Thyroid gland (tissue), 4 donors: Measurements from ENCODE around the gene TMEM154.

Source experiments
- POLR2A ChIP-seq, 2 donors: fragments of 450-650 bp; IDR thresholded peaks; one replicate each; pipeline ENCODE4 v1.6.1; 2017; ENCODE audit warnings: antibody characterized with exemption in 2 of 2, mild to moderate bottlenecking in 2 of 2, moderate library complexity in 1 of 2
- TF ChIP-seq, protein P1 (sequence below), 6 experiments: fragments of 200-600 bp in 3 of 6; fragments of 450-650 bp in 3 of 6; sonication (generic) in 3 of 6; IDR thresholded peaks; one replicate each; pipeline ENCODE4 v1.5.1; 2016 to 2019; ENCODE audit warnings: antibody characterized with exemption in 6 of 6, mild to moderate bottlenecking in 2 of 6, inconsistent platforms in 1 of 6, moderate library complexity in 1 of 6

DNA sequence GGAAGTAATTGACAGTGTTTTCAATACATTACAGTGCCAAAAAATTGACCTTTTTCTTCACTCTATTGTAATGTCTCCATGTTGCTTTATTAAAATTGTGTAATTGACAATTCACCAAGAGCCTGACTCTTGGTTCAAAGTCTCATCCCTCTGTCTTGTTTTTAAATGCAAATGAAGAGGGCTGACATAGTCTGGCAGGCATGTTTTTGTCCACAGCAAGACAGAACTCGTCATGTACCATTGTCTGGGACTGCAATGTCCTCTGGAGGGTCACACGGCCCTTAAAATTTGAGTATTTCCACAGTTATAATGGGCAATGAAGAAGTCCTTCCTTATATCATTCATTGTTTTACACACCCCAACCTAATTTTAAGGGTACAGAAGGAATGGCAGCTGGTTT is 105.9 kb downstream of the TMEM154 start:
- TF ChIP-seq, protein P1, sequence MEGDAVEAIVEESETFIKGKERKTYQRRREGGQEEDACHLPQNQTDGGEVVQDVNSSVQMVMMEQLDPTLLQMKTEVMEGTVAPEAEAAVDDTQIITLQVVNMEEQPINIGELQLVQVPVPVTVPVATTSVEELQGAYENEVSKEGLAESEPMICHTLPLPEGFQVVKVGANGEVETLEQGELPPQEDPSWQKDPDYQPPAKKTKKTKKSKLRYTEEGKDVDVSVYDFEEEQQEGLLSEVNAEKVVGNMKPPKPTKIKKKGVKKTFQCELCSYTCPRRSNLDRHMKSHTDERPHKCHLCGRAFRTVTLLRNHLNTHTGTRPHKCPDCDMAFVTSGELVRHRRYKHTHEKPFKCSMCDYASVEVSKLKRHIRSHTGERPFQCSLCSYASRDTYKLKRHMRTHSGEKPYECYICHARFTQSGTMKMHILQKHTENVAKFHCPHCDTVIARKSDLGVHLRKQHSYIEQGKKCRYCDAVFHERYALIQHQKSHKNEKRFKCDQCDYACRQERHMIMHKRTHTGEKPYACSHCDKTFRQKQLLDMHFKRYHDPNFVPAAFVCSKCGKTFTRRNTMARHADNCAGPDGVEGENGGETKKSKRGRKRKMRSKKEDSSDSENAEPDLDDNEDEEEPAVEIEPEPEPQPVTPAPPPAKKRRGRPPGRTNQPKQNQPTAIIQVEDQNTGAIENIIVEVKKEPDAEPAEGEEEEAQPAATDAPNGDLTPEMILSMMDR (IDR thresholded peaks at IDR 0.05) = no peak
- no peak for TF ChIP-seq POLR2A (IDR thresholded peaks at IDR 0.05)
